GM21786 (cell line): Measurements from ENCODE around the gene NT5DC1.
"Not testable (repeated sequence)": the region's sequence is repeated elsewhere in the genome, so short reads cannot be mapped to it uniquely, and the experiment has no call there.

Experiments
- ATAC-seq: cut with Tn5 transposase; IDR thresholded peaks from one replicate; pipeline ENCODE4 v1.9.1; 2021; ENCODE audit not compliant: unreplicated experiment

The NT5DC1 gene

DNA sequence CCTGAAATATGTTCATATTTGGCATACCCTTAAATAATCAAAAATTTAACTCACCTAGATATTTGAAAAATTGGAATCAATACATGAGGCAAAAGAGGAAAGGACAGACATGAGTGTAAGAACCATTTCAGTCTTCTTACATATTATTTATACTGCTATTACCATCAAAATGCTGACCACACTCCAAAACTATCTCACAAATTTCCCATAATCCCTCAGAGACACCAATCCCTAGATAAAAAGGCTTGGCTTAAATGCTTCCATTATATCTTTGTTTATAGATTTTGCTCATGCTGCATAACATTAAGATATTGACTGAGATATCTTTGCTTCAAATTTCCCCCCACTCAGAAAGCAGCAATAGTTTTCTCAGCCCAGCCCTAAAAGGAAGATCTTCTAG is 11.7 kb upstream of the NT5DC1 start:
- ATAC-seq: no peak

DNA sequence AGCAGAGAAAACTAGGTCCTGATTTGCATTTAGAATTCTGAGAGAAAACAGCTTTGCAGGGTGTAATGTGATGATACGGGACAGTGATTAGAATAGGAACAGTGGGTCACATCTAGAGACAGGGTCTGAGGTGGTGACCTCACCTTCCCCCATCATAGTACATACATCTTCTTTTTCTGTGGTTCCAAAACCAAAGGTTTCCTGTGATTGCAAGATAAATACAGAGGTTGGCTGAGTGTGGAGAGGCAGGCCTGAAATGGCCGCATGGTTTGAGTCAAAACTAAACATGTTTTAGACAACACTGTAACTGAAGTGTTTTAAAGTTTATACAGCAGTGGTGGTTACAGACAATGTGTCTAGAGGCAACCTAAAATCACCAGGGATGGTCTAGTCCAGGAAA is 10.4 kb upstream of the NT5DC1 start:
- ATAC-seq: peak; percentile 60

GRCh38 chr6:116094041-116094440 is 6.6 kb upstream of the NT5DC1 start:
- ATAC-seq: no peak

DNA sequence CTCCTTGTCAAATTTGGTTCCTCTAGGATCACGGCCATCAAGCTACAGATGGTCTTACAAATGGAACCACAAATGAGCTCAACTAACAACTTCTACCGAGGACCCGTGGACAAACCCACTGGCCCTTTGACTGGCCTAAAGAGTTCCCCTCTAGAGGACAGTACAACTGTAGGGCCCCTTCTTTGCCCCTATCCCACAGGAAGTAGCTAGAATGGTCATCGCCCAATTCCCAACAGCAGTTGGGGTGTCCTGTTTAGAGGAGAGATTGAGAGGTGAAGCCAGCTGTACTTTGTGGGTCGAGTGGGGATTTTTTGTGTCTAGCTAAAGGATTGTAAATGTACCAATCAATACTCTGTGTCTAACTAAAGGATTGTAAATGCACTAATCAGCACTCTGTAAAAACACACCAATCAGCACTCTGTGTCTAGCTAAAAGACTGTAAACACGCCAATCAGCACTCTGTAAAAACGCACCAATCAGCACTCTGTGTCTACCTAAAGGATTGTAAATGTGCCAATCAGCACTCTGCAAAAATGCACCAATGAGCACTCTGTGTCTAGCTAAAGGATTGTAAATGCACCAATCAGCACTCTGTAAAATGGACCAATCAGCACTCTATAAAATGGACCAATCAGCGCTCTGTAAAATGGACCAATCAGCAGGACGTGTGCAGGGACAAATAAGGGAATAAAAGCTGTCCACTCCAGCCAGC is 4.4 kb upstream of the NT5DC1 start:
- ATAC-seq: not testable (repeated sequence)

DNA sequence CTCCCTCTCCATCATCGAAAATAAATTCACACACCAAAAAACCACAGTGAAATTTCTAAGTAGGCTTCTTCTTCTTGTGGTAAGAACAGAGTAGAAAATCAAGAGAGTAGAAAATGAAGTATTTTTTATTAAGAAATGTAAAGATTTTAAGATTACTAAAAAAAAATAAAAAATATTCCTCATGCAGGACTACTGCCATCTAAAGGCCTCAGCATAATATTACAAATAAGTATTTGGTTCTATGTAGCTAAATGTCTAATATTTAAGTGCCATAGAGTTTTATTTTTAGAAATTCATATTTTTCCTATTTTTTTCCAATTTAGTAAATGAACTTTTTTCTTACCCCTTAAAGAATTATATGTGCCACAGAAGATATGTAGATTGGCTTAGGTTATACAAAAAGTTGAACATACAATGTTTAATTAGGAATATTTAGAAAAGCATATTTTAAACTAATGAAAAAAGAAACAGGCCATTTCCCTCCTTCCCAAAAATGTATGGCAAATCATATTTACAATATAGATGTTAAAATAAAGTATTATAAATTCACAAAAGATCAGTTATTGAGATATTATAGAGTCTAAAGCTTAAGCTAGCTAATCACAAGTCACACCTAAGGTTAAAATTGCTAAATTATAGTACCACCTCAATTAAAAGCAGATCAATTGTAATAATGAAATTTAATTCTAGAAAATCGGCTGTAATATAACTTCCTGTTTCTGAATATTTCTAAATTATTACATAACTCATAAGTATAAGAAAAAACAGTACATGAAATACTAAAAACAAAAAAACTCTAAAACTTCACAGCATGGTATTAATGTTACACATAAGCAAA is 3.5 kb upstream of the NT5DC1 start:
- ATAC-seq: no peak

GRCh38 chr6:116099036-116099435 is 1.6 kb upstream of the NT5DC1 start:
- no peak for ATAC-seq

DNA sequence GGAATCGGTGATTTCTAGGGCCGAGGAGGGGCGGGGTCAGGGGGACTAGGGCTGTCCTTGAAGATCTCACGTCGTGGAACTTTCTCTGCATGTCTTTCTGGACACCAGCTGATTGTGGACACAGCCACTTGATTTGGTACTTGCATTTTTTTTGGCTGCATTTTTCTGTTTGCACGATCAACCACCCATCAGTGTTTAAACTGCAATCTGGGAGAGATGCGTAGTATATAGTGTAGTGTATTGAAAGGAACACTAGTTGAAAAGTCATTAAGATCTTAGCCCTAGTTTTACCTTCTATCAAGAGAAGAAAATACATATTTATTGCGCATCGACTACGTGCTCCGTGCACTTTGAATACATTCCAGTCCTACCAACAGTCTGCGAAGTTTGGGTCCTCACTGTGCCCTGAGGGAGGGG is 657 bp downstream of the NT5DC1 start:
- no peak for ATAC-seq

DNA sequence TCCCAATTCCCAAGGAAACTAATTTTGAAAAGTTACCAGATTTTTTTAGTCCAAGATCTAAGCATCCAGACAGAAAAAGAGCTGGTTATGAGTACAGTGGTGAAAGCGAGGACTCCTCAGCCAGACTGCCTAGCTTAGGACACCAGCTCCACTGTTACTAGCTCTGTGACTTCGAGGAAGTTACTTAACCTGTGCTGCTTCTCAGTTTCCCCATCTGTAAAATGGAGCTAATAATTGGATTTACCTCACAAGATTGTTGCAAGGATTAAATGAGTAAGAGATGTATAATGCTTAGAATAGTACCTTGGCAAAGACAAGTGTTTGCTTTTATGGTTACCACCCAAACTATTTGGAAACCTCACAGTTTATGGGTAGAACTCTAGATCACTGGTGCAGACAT is 1.1 kb downstream of the NT5DC1 start:
- ATAC-seq: no peak

DNA sequence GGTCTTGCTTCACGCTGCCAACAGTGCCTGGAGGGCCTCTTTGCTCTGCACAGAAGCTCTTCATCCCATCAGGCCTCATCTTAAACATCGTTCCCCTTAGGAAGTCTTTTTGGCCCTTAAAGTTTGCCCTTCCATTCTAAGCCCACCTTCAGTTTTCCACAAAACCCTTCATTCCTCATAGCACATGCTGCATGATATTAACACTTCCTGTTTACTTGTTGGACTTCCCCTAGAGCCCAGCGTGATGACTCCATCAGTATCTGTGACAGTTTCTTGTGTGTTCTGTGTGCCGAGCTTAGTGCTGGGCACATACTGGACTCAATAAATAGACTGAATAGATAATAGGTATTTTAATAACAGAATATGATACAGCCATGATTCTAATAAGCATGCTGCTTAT is 2.2 kb downstream of the NT5DC1 start:
- ATAC-seq: no peak

- ATAC-seq: no peak
Observed at GRCh38 chr6:116104636-116105035, 4.0 kb downstream of the NT5DC1 start.

- no peak for ATAC-seq
Observed at GRCh38 chr6:116105247-116105646, 4.6 kb downstream of the NT5DC1 start.

GRCh38 chr6:116106146-116106545 is 5.5 kb downstream of the NT5DC1 start:
- no peak for ATAC-seq

- ATAC-seq: no peak
Observed at GRCh38 chr6:116108836-116109235, 8.2 kb downstream of the NT5DC1 start.

DNA sequence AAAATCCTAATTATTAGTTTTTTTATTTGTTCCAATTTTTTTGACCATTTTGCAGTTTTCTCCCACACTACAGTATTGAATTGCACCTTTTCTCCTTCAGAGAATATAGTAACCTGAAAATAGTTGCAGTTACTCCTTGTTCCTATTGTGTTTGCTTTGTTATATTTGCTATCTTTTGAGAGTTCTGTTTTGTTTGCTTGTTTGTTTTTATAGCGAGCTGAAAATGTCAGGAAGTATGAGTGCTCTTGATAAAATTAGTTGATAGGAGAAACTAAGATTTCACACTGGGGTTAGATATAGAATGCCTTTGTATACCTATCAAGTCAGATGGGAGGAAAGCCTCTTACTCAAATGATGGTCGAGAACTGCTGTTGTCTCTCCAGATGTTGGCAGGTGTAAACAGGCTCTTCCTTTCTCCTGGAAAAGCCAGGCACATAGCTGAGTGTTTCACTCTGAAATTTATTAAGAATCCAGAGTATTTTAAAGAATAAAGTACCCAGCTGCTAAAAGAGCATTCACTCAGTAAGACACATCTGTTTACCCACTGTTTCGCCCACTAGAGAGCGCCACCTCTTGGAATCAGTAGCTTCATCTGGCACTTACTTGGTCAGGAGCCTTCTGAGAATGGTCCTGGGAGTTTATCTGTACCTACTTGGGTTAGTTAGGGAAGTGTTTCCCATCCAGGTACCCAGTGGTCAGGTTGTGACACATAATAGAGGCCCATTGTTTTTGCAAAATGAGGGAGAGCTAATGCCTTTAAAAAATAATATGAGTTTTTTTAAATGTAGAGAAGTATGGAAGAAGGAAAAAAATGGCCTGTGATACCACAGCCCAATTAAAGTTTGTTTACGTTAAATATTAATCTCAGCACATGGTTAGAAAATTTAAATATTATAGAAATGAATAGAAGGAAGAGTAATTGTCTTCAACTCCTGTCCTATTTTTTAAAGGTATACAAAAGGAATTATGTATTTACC is 11.2 kb downstream of the NT5DC1 start:
- ATAC-seq: peak; percentile 90

DNA sequence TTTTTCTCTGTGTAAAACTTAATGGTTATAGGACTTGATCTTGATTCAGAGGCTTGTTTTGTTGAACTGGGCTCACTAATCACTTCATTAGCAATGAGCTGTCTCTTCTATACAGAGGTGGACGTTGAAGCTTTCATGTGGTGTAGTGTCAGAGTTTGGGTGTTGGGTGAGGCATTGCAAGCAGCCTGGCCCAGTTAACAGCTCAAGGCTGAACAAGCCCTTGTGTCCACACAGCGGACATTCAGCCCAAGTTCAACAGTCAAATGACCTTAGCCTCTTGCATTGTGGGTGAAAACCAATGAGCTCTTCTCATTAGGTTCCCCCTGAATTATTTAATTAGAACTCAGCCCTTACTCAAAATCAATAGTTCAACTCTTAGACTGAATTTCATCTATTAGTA is 12.7 kb downstream of the NT5DC1 start:
- no peak for ATAC-seq

DNA sequence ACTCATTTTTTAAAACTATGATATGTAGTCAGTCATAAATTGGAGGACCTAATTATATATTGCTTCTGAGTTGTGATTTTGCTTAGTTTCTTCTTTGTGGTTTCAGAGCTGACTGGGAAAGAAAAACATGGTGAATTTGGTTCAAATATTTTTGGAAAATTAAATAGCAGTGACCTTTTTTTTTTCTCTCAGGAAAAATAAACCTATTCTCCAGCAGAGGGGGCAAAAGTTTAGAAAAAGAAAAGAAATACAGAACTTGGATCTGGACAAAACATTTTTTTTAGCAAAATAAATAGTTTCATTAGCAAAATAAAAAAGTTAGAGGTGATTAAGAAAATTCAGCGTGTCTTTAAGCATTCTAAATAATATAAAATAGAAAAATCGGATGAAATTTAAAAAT is 15.1 kb downstream of the NT5DC1 start:
- ATAC-seq: no peak

- no peak for ATAC-seq
Observed at GRCh38 chr6:116118608-116119007, 18.0 kb downstream of the NT5DC1 start.

GRCh38 chr6:116120430-116120829 is 19.8 kb downstream of the NT5DC1 start:
- no peak for ATAC-seq

GRCh38 chr6:116126032-116126431 is 25.4 kb downstream of the NT5DC1 start, which contains the start of gene COL10A1:
Gene COL10A1 (minus strand): TSS chr6:116126132. CDS start chr6:116125492, 640 bp downstream.
- ATAC-seq: no peak

DNA sequence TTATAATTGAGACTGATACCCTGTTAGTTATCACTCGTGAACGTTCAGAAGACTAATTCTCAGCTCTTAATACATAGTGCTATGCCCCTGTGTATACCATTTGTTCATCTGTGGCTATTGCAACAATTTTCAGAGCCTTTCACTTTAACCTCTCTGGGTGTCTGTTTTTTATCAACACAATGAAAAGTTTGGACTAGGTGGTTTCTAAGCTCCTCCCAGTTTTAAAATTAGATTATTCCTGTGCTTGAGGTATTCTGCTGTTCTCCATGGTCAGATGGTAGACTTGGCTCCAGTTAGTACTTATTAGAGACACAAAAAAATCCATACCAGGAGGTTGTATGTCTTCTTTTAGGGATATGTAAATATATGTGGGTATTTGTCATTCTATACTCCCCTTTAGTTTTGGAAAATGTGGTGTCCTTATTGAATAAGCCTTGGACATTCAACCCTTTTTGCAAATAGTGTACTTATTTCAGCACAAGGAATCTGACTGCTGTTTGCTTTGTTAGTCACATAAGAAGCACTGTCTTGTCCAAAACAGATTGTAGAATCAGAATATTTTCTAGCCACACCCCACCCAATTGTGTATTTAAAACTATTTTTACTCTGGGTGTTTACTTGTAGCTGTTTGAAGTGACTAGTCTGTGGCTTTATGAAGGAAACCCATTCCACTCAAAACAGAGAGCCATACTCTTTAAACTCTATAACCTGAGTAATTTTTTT is 27.3 kb downstream of the NT5DC1 start:
- ATAC-seq: no peak
